T-helper 1 cell treated with Interleukin-12 subunit alpha and Interleukin-12 subunit beta and Interleukin-4 antibody, amounts not matched to agents 30 ng/mL and 1 ng/mL, for 36 hours (primary cell): ENCODE data around the gene CAPN14. TPM values are rescaled to one million over a fixed set of nuclear protein-coding genes. Genes with fewer than 3 reads are reported as not detected.

ENCODE experiments used
- total RNA-seq: library from RNA; stranded (reverse); gene quantifications from 2 replicates; pipeline ENCODE4 v1.2.3, GENCODE V29; 2022

Gene CAPN14
- total RNA-seq, 1 donor from 2014 or later: 0.44 TPM

Other genes with a start within 250 kb of the CAPN14 start
- gene GALNT14, start 79.1 kb downstream of the CAPN14 start, total RNA-seq: 0.17 and 0.27 TPM in 2 replicates
- gene EHD3, start 16.6 kb upstream of the CAPN14 start, total RNA-seq: 2.6 and 3.1 TPM in 2 replicates
- 0.15 and 0.17 TPM in 2 replicates for gene XDH, start 197.2 kb upstream of the CAPN14 start, total RNA-seq